Nephron (organoid): ENCODE results near the gene MCCC1.

Source experiments
- H3K27ac Mint-ChIP-seq, 3 experiments: 2 replicates each; pipeline ENCODE4 v1.8.0; 2020; ENCODE audit warnings: mixed read lengths in 3 of 3, mild to moderate bottlenecking in 2 of 3, moderate library complexity in 1 of 3
- H3K27me3 Mint-ChIP-seq: 2 replicates; pipeline ENCODE4 v1.8.0; 2021; ENCODE audit warnings: low read depth, mild to moderate bottlenecking, moderate library complexity, mixed read lengths
- H3K36me3 Mint-ChIP-seq: 2 replicates; pipeline ENCODE4 v1.8.0; 2020; ENCODE audit warnings: low read depth, mixed read lengths
- H3K4me1 Mint-ChIP-seq: 2 replicates; pipeline ENCODE4 v1.8.0; 2020; ENCODE audit warnings: mixed read lengths
- H3K4me3 Mint-ChIP-seq, 3 experiments: 2 replicates each; pipeline ENCODE4 v1.8.0; 2020; ENCODE audit warnings: mild to moderate bottlenecking in 3 of 3, mixed read lengths in 3 of 3, moderate library complexity in 2 of 3
- H3K9me3 Mint-ChIP-seq: 2 replicates; pipeline ENCODE4 v1.8.0; 2020; ENCODE audit warnings: mixed read lengths
- TF ChIP-seq, protein P1 (sequence below), 3 experiments: fragments of 200-600 bp; sonication (generic); IDR thresholded peaks; one replicate each; pipeline ENCODE4 v1.5.0; 2021; ENCODE audit warnings: antibody characterized with exemption in 3 of 3; ENCODE audit not compliant: unreplicated experiment in 3 of 3

Gene MCCC1

DNA sequence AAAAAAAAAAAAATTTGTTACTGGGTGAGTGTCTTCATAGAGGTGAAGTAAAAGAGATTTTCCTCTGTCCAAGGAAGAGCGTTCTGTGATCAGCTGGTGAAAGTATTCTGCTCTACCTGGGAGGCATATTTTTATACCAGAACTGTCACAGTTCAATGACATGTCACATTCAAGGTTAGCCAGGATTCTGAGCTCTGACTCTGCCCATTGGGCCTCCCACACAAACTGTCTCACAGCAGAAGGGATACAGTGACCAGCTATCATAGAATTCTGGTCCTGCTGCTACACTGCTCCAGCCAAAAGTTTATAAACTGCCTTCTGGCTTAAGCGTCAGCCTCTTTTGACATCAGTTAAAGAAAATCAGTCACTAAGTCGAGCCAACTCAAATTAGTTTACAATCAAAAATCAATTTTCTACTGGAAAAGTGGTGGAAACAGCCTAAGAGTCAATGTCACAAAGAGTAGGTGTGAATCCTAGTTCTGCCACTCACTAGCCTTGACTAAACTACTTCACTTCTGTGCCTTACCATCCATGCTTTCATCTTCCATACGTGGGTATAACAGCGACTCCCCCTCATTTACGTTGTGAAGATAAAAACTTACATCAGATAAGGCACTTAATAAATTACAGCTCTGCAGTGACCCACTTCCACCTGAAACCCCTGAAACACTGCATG, 66.3 kb downstream of the MCCC1 start:
- Mint-ChIP-seq H3K4me1 (no peaks in the 10 kb centered on the region), H3K9me3 (peaks cover 15% of the 10 kb centered on the region), H3K27me3 (no peaks in the 10 kb centered on the region), H3K4me3 (no peak overlapping the region), H3K36me3 (peaks cover 76% of the 10 kb centered on the region), H3K27ac (no peak overlapping the region)
- TF ChIP-seq, protein P1, sequence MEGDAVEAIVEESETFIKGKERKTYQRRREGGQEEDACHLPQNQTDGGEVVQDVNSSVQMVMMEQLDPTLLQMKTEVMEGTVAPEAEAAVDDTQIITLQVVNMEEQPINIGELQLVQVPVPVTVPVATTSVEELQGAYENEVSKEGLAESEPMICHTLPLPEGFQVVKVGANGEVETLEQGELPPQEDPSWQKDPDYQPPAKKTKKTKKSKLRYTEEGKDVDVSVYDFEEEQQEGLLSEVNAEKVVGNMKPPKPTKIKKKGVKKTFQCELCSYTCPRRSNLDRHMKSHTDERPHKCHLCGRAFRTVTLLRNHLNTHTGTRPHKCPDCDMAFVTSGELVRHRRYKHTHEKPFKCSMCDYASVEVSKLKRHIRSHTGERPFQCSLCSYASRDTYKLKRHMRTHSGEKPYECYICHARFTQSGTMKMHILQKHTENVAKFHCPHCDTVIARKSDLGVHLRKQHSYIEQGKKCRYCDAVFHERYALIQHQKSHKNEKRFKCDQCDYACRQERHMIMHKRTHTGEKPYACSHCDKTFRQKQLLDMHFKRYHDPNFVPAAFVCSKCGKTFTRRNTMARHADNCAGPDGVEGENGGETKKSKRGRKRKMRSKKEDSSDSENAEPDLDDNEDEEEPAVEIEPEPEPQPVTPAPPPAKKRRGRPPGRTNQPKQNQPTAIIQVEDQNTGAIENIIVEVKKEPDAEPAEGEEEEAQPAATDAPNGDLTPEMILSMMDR (IDR thresholded peaks at IDR 0.05; ENCODE audit: unreplicated experiment in 3 of 3): no peak

DNA sequence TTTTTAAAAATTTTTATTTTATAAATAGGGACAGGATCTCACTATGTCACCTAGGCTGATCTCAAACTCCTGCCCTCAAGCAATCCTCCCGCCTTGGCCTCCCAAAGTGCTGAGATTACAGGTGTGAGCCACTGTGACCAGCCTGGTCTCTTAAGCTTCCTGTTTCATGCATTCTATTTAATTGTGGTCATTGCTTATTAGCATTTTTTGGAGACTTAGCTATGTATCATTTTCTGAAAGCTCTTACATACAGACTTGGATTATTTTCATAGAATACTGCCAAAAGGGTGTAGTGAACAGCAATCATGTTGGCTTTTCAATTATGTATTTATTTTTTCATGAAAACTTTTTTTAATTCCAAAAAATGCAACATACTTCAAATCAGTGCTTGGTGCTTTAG, 67.5 kb downstream of the MCCC1 start:
- Mint-ChIP-seq H3K4me3 (no peak overlapping the region), H3K36me3 (peaks cover 78% of the 10 kb centered on the region), H3K9me3 (peaks cover 15% of the 10 kb centered on the region), H3K27ac (no peak overlapping the region), H3K4me1 (no peaks in the 10 kb centered on the region), H3K27me3 (no peaks in the 10 kb centered on the region)
- TF ChIP-seq, protein P1 (IDR thresholded peaks at IDR 0.05; ENCODE audit: unreplicated experiment in 3 of 3): no peak

DNA sequence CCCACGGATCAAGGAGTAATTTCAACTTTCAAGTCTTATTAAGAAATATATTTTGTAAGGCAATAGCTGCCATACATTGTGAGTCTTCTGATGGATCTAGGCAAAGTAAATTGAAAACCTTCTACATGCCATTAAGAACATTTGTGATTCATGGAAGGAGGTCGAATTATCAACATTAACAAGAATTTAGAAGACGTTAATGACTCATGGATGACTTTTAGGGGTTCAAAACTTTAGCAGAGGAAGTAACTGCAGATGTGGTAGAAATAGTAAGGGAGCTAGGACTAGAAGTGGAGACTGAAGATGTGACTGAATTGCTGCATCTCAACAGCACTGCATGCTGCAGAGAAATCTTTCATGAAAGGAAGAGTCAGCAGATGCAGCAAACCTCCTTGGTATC, 70.9 kb downstream of the MCCC1 start:
- peaks cover 74% of the 10 kb centered on the region for H3K36me3 Mint-ChIP-seq
- no peak overlapping the region for H3K4me3 Mint-ChIP-seq
- peaks cover 15% of the 10 kb centered on the region for H3K9me3 Mint-ChIP-seq
- no peak overlapping the region for H3K27ac Mint-ChIP-seq
- H3K27me3 Mint-ChIP-seq: no peaks in the 10 kb centered on the region
- H3K4me1 Mint-ChIP-seq: no peaks in the 10 kb centered on the region
- TF ChIP-seq, protein P1 (IDR thresholded peaks at IDR 0.05; ENCODE audit: unreplicated experiment in 3 of 3): no peak

DNA sequence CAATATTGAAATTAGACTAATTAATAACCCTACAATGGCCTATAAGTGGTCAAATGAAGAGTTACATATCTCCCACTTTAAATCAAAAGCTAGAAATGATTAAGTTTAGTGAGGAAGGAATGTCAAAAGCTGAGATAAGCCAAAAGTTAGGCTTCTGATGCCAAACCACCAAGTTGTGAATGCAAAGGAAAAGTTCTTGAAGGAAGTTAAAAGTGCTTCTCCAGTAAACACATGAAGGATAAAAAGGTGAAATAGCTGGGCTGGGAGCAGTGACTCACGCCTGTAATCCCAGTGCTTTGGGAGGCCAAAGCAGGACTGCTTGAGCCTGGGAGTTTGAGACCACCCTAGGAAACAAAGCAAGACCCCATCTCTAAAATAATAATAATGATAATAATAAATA, 72.0 kb downstream of the MCCC1 start:
- Mint-ChIP-seq H3K27me3 (no peaks in the 10 kb centered on the region), H3K4me3 (no peak overlapping the region), H3K27ac (no peak overlapping the region), H3K4me1 (no peaks in the 10 kb centered on the region), H3K9me3 (peaks cover 15% of the 10 kb centered on the region), H3K36me3 (peaks cover 70% of the 10 kb centered on the region)
- TF ChIP-seq, protein P1 (IDR thresholded peaks at IDR 0.05; ENCODE audit: unreplicated experiment in 3 of 3): no peak

DNA sequence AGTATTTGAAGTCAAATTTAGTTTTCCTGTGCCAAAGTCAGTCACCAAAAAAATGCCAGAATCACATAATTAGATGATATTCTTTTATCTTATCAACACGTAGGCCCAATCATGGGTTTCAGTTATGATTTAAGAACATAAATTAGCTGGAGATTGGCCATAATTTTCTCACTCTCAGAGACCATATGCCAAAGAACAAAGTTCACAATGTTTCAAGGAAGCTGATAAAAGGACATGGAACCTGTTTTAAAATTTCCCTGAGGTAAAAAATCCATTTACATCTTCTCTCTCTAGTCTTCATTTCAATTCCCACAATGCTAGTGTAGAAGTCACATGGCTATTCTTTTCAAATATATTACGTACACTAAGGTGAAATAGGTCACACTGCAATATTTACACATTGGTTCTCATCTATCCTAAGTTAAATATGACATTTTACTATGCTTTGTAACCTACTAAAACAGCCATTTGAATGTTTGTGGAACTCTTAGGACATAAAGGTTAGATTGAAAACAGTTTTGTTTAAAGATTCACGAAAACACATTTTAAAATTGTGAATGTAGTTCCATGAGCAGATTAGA, 76.3 kb downstream of the MCCC1 start:
- TF ChIP-seq, protein P1 (IDR thresholded peaks at IDR 0.05; ENCODE audit: unreplicated experiment in 3 of 3): no peak
- Mint-ChIP-seq H3K27ac (no peak overlapping the region), H3K36me3 (peaks cover 61% of the 10 kb centered on the region), H3K27me3 (no peaks in the 10 kb centered on the region), H3K9me3 (peaks cover under 1% of the 10 kb centered on the region), H3K4me1 (no peaks in the 10 kb centered on the region), H3K4me3 (no peak overlapping the region)
